Spleen (tissue), 7 donors: ENCODE data around the gene PCDHB3.

Source experiments
- CTCF ChIP-seq, 11 experiments: fragments of 200-600 bp in 7 of 11; fragments of 450-650 bp in 4 of 11; sonication (generic) in 4 of 11; IDR thresholded peaks in 8 of 11; conservative IDR thresholded peaks in 3 of 11; 1 replicate in 7 of 11; 2 replicates in 4 of 11; pipeline versions ENCODE4 v1.4.0 to v1.8.0; 2016 to 2021; ENCODE audit warnings: antibody characterized with exemption in 11 of 11, inconsistent platforms in 4 of 11, mild to moderate bottlenecking in 1 of 11
- POLR2A ChIP-seq, 3 donors: fragments of 450-650 bp; IDR thresholded peaks; one replicate each; pipeline ENCODE4 v1.5.1; 2017; ENCODE audit warnings: antibody characterized with exemption in 3 of 3, mild to moderate bottlenecking in 1 of 3
- donor health status: DM: no; HTN: no; CAD: no; lungs with moderate emphysema.
- donor health status: DM: no; HTN: no; CAD: no.
- donor health status: DM: no; HTN: no; CAD: no.

- TF ChIP-seq CTCF (IDR thresholded peaks at IDR 0.05 in 8 of 11, conservative IDR thresholded peaks at IDR 0.05 in 3 of 11) (peak in 1 of 11 experiments; percentile 14), POLR2A (IDR thresholded peaks at IDR 0.05) (no peak)
Measured at GRCh38 chr5:141149812-141150211, 49.5 kb downstream of the PCDHB3 start, which contains the start of gene PCDHB6.
